Measurements from ENCODE around the gene ANKK1.

DNA sequence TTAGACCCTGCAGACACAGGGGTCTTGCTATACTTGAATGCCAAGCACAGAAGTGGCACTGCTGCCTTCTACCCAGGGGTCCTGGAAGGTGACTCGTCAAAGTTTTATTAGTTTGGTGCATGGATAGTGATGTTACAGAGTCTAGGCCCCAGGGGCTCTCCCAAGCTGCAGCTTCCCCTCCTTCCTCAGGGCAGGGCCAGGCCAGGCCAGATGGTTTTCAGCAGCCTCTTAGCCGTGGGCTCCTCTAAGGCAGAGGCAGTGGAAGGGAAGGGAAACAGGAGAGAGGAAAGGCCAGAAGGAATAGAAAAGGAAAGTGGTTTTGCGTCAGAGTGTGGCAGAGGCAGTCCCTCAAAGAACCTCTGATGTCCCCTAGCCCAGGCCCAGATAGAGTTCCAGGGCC is 21.9 kb downstream of the ANKK1 start:
- TF ChIP-seq, protein P1, sequence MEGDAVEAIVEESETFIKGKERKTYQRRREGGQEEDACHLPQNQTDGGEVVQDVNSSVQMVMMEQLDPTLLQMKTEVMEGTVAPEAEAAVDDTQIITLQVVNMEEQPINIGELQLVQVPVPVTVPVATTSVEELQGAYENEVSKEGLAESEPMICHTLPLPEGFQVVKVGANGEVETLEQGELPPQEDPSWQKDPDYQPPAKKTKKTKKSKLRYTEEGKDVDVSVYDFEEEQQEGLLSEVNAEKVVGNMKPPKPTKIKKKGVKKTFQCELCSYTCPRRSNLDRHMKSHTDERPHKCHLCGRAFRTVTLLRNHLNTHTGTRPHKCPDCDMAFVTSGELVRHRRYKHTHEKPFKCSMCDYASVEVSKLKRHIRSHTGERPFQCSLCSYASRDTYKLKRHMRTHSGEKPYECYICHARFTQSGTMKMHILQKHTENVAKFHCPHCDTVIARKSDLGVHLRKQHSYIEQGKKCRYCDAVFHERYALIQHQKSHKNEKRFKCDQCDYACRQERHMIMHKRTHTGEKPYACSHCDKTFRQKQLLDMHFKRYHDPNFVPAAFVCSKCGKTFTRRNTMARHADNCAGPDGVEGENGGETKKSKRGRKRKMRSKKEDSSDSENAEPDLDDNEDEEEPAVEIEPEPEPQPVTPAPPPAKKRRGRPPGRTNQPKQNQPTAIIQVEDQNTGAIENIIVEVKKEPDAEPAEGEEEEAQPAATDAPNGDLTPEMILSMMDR (conservative IDR thresholded peaks at IDR 0.05; ENCODE audit: low read depth, low read length), result no peak
- TF ChIP-seq EZH2 (IDR thresholded peaks at IDR 0.05; ENCODE audit: low read length, unreplicated experiment), result no peak
